ENCODE data around the gene C6orf120.

- TF ChIP-seq EP300 (IDR thresholded peaks at IDR 0.05) (no peak), CTCF (IDR thresholded peaks at IDR 0.05) (no peak), ESRRA (IDR thresholded peaks at IDR 0.05; ENCODE audit: borderline replicate concordance, low read length) (no peak), POLR2A (IDR thresholded peaks at IDR 0.05; ENCODE audit: low read length) (no peak), USF2 (IDR thresholded peaks at IDR 0.05) (no peak), RNF2 (IDR thresholded peaks at IDR 0.05; ENCODE audit: borderline replicate concordance, low read depth) (no peak), JUN (IDR thresholded peaks at IDR 0.05) (no peak), REST (IDR thresholded peaks at IDR 0.05) (no peak), CEBPB (IDR thresholded peaks at IDR 0.05) (no peak), CBX8 (IDR thresholded peaks at IDR 0.05) (no peak)
These were observed 49.0 kb upstream of the C6orf120 start for GRCh38 chr6:169652896-169653295.
